PC-9 (cell line): ENCODE data around the gene PWWP2A.

Source experiments
- CTCF ChIP-seq: fragments of 200-600 bp; sonication (generic); conservative IDR thresholded peaks from 2 replicates; pipeline ENCODE4 v1.6.1; 2017; ENCODE audit warnings: mixed run types, antibody characterized with exemption, mild to moderate bottlenecking, moderate library complexity
- EZH2 ChIP-seq: fragments of 200-600 bp; sonication (generic); IDR thresholded peaks from 2 replicates; pipeline ENCODE4 v1.8.0; 2017; ENCODE audit warnings: antibody characterized with exemption, low read depth

- TF ChIP-seq CTCF (no peak), EZH2 (no peak)
Measured at GRCh38 chr5:160116991-160117390, 2.3 kb downstream of the PWWP2A start.
